Tibial nerve (tissue), 4 donors: ENCODE results near the gene SAPCD2.

Experiments
- EP300 ChIP-seq, 2 donors: sonication (generic); formaldehyde crosslinking; IDR thresholded peaks; one replicate each; pipeline ENCODE4 v1.6.1; 2017; ENCODE audit warnings: antibody characterized with exemption in 2 of 2, mild to moderate bottlenecking in 1 of 2
- POLR2A ChIP-seq, 2 donors: fragments of 450-650 bp; IDR thresholded peaks; one replicate each; pipeline ENCODE4 v1.6.1; 2017; ENCODE audit warnings: antibody characterized with exemption in 2 of 2, mild to moderate bottlenecking in 2 of 2, moderate library complexity in 2 of 2
- TF ChIP-seq, protein P1 (sequence below), 5 experiments: fragments of 200-600 bp in 3 of 5; fragments of 450-650 bp in 2 of 5; sonication (generic) in 3 of 5; IDR thresholded peaks; one replicate each; pipeline ENCODE4 v1.5.1; 2016 to 2019; ENCODE audit warnings: antibody characterized with exemption in 5 of 5, mild to moderate bottlenecking in 3 of 5, moderate library complexity in 2 of 5

DNA sequence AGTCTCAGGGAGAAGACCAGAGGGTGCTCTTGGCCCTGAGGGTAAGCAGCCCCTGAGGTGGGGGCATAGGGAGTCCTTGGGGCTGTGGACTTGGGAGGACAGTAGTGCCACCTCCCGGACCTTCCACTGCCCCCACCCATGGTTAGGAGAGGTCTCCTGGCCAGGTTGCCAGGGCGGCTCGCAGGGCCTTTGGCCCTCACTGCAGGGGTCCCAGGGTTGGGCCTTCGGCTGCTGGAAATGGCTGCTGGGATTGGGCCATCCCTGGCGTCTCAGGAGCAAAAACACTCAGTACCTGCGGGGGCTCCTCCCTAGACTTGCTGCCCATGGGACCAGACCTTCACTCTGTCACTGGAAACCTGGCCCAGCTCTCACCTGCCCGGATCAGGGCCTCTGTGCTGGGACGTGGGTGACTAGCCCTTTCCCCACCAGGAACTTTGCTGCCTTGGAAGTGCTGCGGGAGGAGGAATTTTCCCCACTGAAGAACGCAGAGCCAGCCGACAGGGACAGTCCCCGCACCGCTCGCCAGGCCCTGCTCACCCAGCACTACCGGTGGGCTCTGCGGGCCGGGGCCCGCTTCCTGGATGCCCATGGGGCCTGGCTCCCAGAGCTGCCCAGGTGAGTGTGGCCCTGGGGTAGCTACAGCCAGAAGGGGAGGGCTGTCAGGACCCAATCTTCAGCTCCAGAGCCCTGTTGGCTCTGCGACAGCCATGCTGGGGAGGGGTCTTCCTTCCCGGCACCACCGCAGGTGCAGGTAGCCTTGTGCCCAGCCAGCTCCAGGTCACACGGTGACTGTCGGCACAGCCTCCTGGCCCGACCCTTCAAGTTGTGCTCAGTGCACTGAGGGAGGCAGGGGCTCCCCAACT lies 10.1 kb upstream of the SAPCD2 start:
- TF ChIP-seq, protein P1, sequence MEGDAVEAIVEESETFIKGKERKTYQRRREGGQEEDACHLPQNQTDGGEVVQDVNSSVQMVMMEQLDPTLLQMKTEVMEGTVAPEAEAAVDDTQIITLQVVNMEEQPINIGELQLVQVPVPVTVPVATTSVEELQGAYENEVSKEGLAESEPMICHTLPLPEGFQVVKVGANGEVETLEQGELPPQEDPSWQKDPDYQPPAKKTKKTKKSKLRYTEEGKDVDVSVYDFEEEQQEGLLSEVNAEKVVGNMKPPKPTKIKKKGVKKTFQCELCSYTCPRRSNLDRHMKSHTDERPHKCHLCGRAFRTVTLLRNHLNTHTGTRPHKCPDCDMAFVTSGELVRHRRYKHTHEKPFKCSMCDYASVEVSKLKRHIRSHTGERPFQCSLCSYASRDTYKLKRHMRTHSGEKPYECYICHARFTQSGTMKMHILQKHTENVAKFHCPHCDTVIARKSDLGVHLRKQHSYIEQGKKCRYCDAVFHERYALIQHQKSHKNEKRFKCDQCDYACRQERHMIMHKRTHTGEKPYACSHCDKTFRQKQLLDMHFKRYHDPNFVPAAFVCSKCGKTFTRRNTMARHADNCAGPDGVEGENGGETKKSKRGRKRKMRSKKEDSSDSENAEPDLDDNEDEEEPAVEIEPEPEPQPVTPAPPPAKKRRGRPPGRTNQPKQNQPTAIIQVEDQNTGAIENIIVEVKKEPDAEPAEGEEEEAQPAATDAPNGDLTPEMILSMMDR (IDR thresholded peaks at IDR 0.05): no peak
- TF ChIP-seq POLR2A (IDR thresholded peaks at IDR 0.05) (no peak), EP300 (IDR thresholded peaks at IDR 0.05) (no peak)
